ENCODE measurements around the gene DSCAML1. TPM values are rescaled to one million over a fixed set of nuclear protein-coding genes. Genes with fewer than 3 reads are reported as not detected.

The DSCAML1 gene
- total RNA-seq, 1 donor from 2014 or later: not detected

- Histone ChIP-seq H3K4me1 (no peaks in the 10 kb centered on the region), H3K9me3 (peaks cover 0 to 5% of the 10 kb centered on the region in 2 donors), H3K27ac (no peak overlapping the region), H3K36me3 (no peaks in the 10 kb centered on the region), H3K4me3 (no peak overlapping the region), H3K27me3 (no peaks in the 10 kb centered on the region)
- DNase-seq (ENCODE audit: low spot score in 2 of 2): no peak
- TF ChIP-seq CTCF (IDR thresholded peaks at IDR 0.05): no peak
- intact Hi-C loops (cut with DNase I): no loop called here
Measured at GRCh38 chr11:117620659-117621058, 176.4 kb downstream of the DSCAML1 start.

GRCh38 chr11:117620086-117620485, 176.9 kb downstream of the DSCAML1 start:
- no peak for DNase-seq (ENCODE audit: low spot score in 2 of 2)
- no peaks in the 10 kb centered on the region for H3K4me1 ChIP-seq
- H3K9me3 ChIP-seq: peaks cover 0 to 5% of the 10 kb centered on the region in 2 donors
- no peak overlapping the region for H3K27ac ChIP-seq
- H3K36me3 ChIP-seq: no peaks in the 10 kb centered on the region
- TF ChIP-seq CTCF (IDR thresholded peaks at IDR 0.05): no peak
- no peak overlapping the region for H3K4me3 ChIP-seq
- no peaks in the 10 kb centered on the region for H3K27me3 ChIP-seq
- intact Hi-C loops (cut with DNase I): no loop called here

GRCh38 chr11:117619661-117620060, 177.4 kb downstream of the DSCAML1 start:
- no peak for DNase-seq (ENCODE audit: low spot score in 2 of 2)
- no peak overlapping the region for H3K4me3 ChIP-seq
- H3K27me3 ChIP-seq: no peaks in the 10 kb centered on the region
- no peak overlapping the region for H3K27ac ChIP-seq
- no peaks in the 10 kb centered on the region for H3K36me3 ChIP-seq
- H3K4me1 ChIP-seq: no peaks in the 10 kb centered on the region
- H3K9me3 ChIP-seq: peaks cover 0 to 5% of the 10 kb centered on the region in 2 donors
- no peak for TF ChIP-seq CTCF (IDR thresholded peaks at IDR 0.05)
- intact Hi-C loops (cut with DNase I): no loop called here

GRCh38 chr11:117618982-117619355, 178.0 kb downstream of the DSCAML1 start:
- H3K9me3 ChIP-seq: peaks cover 0 to 5% of the 10 kb centered on the region in 2 donors
- no peaks in the 10 kb centered on the region for H3K27me3 ChIP-seq
- no peak overlapping the region for H3K4me3 ChIP-seq
- no peaks in the 10 kb centered on the region for H3K36me3 ChIP-seq
- no peak for DNase-seq (ENCODE audit: low spot score in 2 of 2)
- intact Hi-C loops (cut with DNase I): no loop called here
- H3K27ac ChIP-seq: no peak overlapping the region
- no peaks in the 10 kb centered on the region for H3K4me1 ChIP-seq
- no peak for TF ChIP-seq CTCF (IDR thresholded peaks at IDR 0.05)

- Histone ChIP-seq H3K9me3 (peaks cover 0 to 5% of the 10 kb centered on the region in 2 donors), H3K4me3 (no peak overlapping the region), H3K27me3 (no peaks in the 10 kb centered on the region), H3K27ac (no peak overlapping the region), H3K4me1 (no peaks in the 10 kb centered on the region), H3K36me3 (no peaks in the 10 kb centered on the region)
- DNase-seq (ENCODE audit: low spot score in 2 of 2): no peak
- TF ChIP-seq CTCF (IDR thresholded peaks at IDR 0.05): no peak
- intact Hi-C loops (cut with DNase I): no loop called here
Measured at GRCh38 chr11:117618302-117618981, 178.6 kb downstream of the DSCAML1 start.

- peaks cover 0 to 5% of the 10 kb centered on the region in 2 donors for H3K9me3 ChIP-seq
- H3K4me1 ChIP-seq: no peaks in the 10 kb centered on the region
- intact Hi-C loops (cut with DNase I): no loop called here
- no peaks in the 10 kb centered on the region for H3K36me3 ChIP-seq
- H3K27me3 ChIP-seq: no peaks in the 10 kb centered on the region
- no peak for DNase-seq (ENCODE audit: low spot score in 2 of 2)
- no peak for TF ChIP-seq CTCF (IDR thresholded peaks at IDR 0.05)
- H3K4me3 ChIP-seq: no peak overlapping the region
- no peak overlapping the region for H3K27ac ChIP-seq
Measured at GRCh38 chr11:117616979-117617378, 180.0 kb downstream of the DSCAML1 start.

All from ascending aorta (tissue), 2 donors.